Measurements from ENCODE around the gene PLEKHG7. TPM values are rescaled to one million over a fixed set of nuclear protein-coding genes. Genes with fewer than 3 reads are reported as not detected.

PLEKHG7 gene
- total RNA-seq, 2 donors from 2014 or later, result not detected

- Mint-ChIP-seq H3K4me1 (peaks cover 8% of the 10 kb centered on the region), H3K27me3 (ENCODE audit: insufficient read depth) (no peaks in the 10 kb centered on the region), H3K27ac (no peak overlapping the region), H3K36me3 (ENCODE audit: low read depth) (no peaks in the 10 kb centered on the region), H3K9me3 (peaks cover 8% of the 10 kb centered on the region), H3K4me3 (no peak overlapping the region)
- Histone ChIP-seq H3K9me3 (ENCODE audit: control insufficient read depth, low read length) (no peaks in the 10 kb centered on the region), H3K4me3 (ENCODE audit: low read length) (no peak overlapping the region), H3K27ac (ENCODE audit: low read depth, low read length) (no peak overlapping the region), H3K4me1 (ENCODE audit: control insufficient read depth, insufficient read depth, low read length) (no peaks in the 10 kb centered on the region), H3K27me3 (ENCODE audit: control insufficient read depth, insufficient read depth, low read length, poor library complexity, severe bottlenecking) (no peaks in the 10 kb centered on the region), H3K36me3 (ENCODE audit: control insufficient read depth, insufficient read depth, low read length) (no peaks in the 10 kb centered on the region), H3K9ac (ENCODE audit: extremely low read depth, low read length, poor library complexity, severe bottlenecking) (no peak overlapping the region)
- 83% methylated on average over 1 of the region's 2 CpGs; no CpG with 5 or more reads in 1 of the 2 experiments for WGBS, 2 experiments (ENCODE audit: insufficient coverage in 1 of 2, insufficient read length in 1 of 2)
- DNase-seq, result no peak
- TF ChIP-seq CTCF (conservative IDR thresholded peaks at IDR 0.05), result no peak
Observed at GRCh38 chr12:92718483-92718990, 15.7 kb downstream of the PLEKHG7 start.

GRCh38 chr12:92719674-92720073, 16.9 kb downstream of the PLEKHG7 start:
- H3K9ac ChIP-seq (ENCODE audit: extremely low read depth, low read length, poor library complexity, severe bottlenecking), result no peak overlapping the region
- 85 to 94% methylated on average over 4 to 6 of the region's 6 CpGs for WGBS, 2 experiments (ENCODE audit: insufficient coverage in 1 of 2, insufficient read length in 1 of 2)
- no peak overlapping the region for H3K4me3 Mint-ChIP-seq
- no peak overlapping the region for H3K27ac ChIP-seq (ENCODE audit: low read depth, low read length)
- H3K9me3 Mint-ChIP-seq, result peaks cover 3% of the 10 kb centered on the region
- H3K27ac Mint-ChIP-seq, result no peak overlapping the region
- no peaks in the 10 kb centered on the region for H3K36me3 ChIP-seq (ENCODE audit: control insufficient read depth, insufficient read depth, low read length)
- TF ChIP-seq CTCF (conservative IDR thresholded peaks at IDR 0.05), result no peak
- DNase-seq, result no peak
- peaks cover 2% of the 10 kb centered on the region for H3K27me3 Mint-ChIP-seq (ENCODE audit: insufficient read depth)
- H3K36me3 Mint-ChIP-seq (ENCODE audit: low read depth), result no peaks in the 10 kb centered on the region
- no peaks in the 10 kb centered on the region for H3K4me1 ChIP-seq (ENCODE audit: control insufficient read depth, insufficient read depth, low read length)
- H3K4me3 ChIP-seq (ENCODE audit: low read length), result no peak overlapping the region
- no peaks in the 10 kb centered on the region for H3K27me3 ChIP-seq (ENCODE audit: control insufficient read depth, insufficient read depth, low read length, poor library complexity, severe bottlenecking)
- peaks cover 8% of the 10 kb centered on the region for H3K9me3 ChIP-seq (ENCODE audit: control insufficient read depth, low read length)
- peaks cover 8% of the 10 kb centered on the region for H3K4me1 Mint-ChIP-seq

- DNase-seq, result no peak
- no peak overlapping the region for H3K27ac ChIP-seq (ENCODE audit: low read depth, low read length)
- Mint-ChIP-seq H3K4me3 (no peak overlapping the region), H3K9me3 (peaks cover 10% of the 10 kb centered on the region), H3K4me1 (peaks cover 8% of the 10 kb centered on the region), H3K27ac (no peak overlapping the region), H3K27me3 (ENCODE audit: insufficient read depth) (peaks cover 2% of the 10 kb centered on the region), H3K36me3 (ENCODE audit: low read depth) (no peaks in the 10 kb centered on the region)
- TF ChIP-seq CTCF (conservative IDR thresholded peaks at IDR 0.05), result no peak
- H3K36me3 ChIP-seq (ENCODE audit: control insufficient read depth, insufficient read depth, low read length), result no peaks in the 10 kb centered on the region
- H3K4me3 ChIP-seq (ENCODE audit: low read length), result no peak overlapping the region
- no peak overlapping the region for H3K9ac ChIP-seq (ENCODE audit: extremely low read depth, low read length, poor library complexity, severe bottlenecking)
- H3K9me3 ChIP-seq (ENCODE audit: control insufficient read depth, low read length), result peaks cover 20% of the 10 kb centered on the region
- H3K4me1 ChIP-seq (ENCODE audit: control insufficient read depth, insufficient read depth, low read length), result no peaks in the 10 kb centered on the region
- H3K27me3 ChIP-seq (ENCODE audit: control insufficient read depth, insufficient read depth, low read length, poor library complexity, severe bottlenecking), result no peaks in the 10 kb centered on the region
- WGBS, 2 experiments (ENCODE audit: insufficient coverage in 1 of 2, insufficient read length in 1 of 2), result 89% methylated on average over 8 of the region's 8 CpGs; no CpG with 5 or more reads in 1 of the 2 experiments
Observed at GRCh38 chr12:92721130-92721529, 18.3 kb downstream of the PLEKHG7 start.
